SK-N-SH (cell line): ENCODE measurements around the gene PARVG. TPM values are rescaled to one million over a fixed set of nuclear protein-coding genes. Genes with fewer than 3 reads are reported as not detected.

Experiments
- CTCF ChIA-PET: fragments of 300-600, 350-600 bp; formaldehyde crosslinking; extraction: SDS; loops from one replicate; lab custom pipeline; 2021; lab: Yijun Ruan, JAX
- POLR2A ChIA-PET: fragments of 350-600 bp; sonication (Branson Sonifier 250); formaldehyde crosslinking; extraction: SDS; loops from one replicate; lab custom pipeline; 2020; ENCODE audit warnings: antibody characterized with exemption, inconsistent platforms; lab: Yijun Ruan, JAX
- DNase-seq: peaks from one replicate; pipeline ENCODE4 v3.0.0; 2012
- H2AFZ ChIP-seq: fragments of 200-600 bp; sonication (generic); 2 replicates; pipeline ENCODE4 v1.8.1; 2016; ENCODE audit warnings: antibody characterized with exemption, mild to moderate bottlenecking, low read depth
- H3F3A ChIP-seq: fragments of 200-600 bp; sonication (generic); replicated peaks from 2 replicates; pipeline ENCODE3; 2016; ENCODE audit warnings: antibody characterized with exemption, mild to moderate bottlenecking; ENCODE audit not compliant: insufficient read depth
- H3K27ac ChIP-seq, 2 experiments: fragments of 200-500 bp in 1 of 2; fragments of 200-600 bp in 1 of 2; sonication (Bioruptor generic) in 1 of 2; sonication (generic), shearing (Covaris generic) in 1 of 2; 2 replicates each; pipeline versions ENCODE4 v1.5.1 to v1.6.1; 2014 to 2016; ENCODE audit warnings: low read depth in 2 of 2, inconsistent platforms in 1 of 2, low read length in 1 of 2, mild to moderate bottlenecking in 1 of 2, mixed read lengths in 1 of 2
- H3K27me3 ChIP-seq: fragments of 200-600 bp; sonication (generic), shearing (Covaris generic); 2 replicates; pipeline ENCODE4 v1.6.1; 2016; ENCODE audit warnings: mixed run types; ENCODE audit not compliant: insufficient read depth
- H3K36me3 ChIP-seq, 2 experiments: fragments of 200-500 bp in 1 of 2; fragments of 200-600 bp in 1 of 2; sonication (Bioruptor generic) in 1 of 2; sonication (generic) in 1 of 2; replicated peaks in 1 of 2; 2 replicates each; pipeline versions ENCODE3 to v1.5.1; 2014 to 2016; ENCODE audit warnings: low read length in 1 of 2, mild to moderate bottlenecking in 1 of 2; ENCODE audit not compliant: insufficient read depth in 2 of 2, control insufficient read depth in 1 of 2
- H3K4me1 ChIP-seq, 2 experiments: fragments of 200-500 bp in 1 of 2; fragments of 200-600 bp in 1 of 2; sonication (Bioruptor generic) in 1 of 2; sonication (generic), shearing (Covaris generic) in 1 of 2; 2 replicates each; pipeline versions ENCODE4 v1.5.1 to v1.6.1; 2014 to 2016; ENCODE audit warnings: low read depth in 1 of 2, low read length in 1 of 2, mixed run types in 1 of 2; ENCODE audit not compliant: insufficient read depth in 2 of 2, control insufficient read depth in 1 of 2
- H3K4me2 ChIP-seq: fragments of 200-600 bp; sonication (generic), shearing (Covaris generic); 2 replicates; pipeline ENCODE4 v1.6.1; 2017; ENCODE audit warnings: mixed run types
- H3K4me3 ChIP-seq, 2 experiments: fragments of 200-500 bp in 1 of 2; fragments of 200-600 bp in 1 of 2; sonication (Bioruptor generic) in 1 of 2; sonication (generic), shearing (Covaris generic) in 1 of 2; 2 replicates each; pipeline versions ENCODE4 v1.5.1 to v1.8.1; 2014 to 2016; ENCODE audit warnings: low read depth in 2 of 2, inconsistent platforms in 1 of 2, low read length in 1 of 2, mild to moderate bottlenecking in 1 of 2, mixed read lengths in 1 of 2, moderate library complexity in 1 of 2
- H3K79me2 ChIP-seq: fragments of 200-600 bp; sonication (generic); 2 replicates; pipeline ENCODE4 v1.8.1; 2017; ENCODE audit warnings: mild to moderate bottlenecking; ENCODE audit not compliant: insufficient read depth
- H3K9ac ChIP-seq: fragments of 200-600 bp; sonication (generic); 2 replicates; pipeline ENCODE4 v1.6.1; 2017; ENCODE audit warnings: mixed run types
- H3K9me2 ChIP-seq: fragments of 200-600 bp; sonication (generic); 2 replicates; pipeline ENCODE4 v1.6.1; 2017; ENCODE audit warnings: mixed run types
- H3K9me3 ChIP-seq: fragments of 200-600 bp; sonication (generic); 2 replicates; pipeline ENCODE4 v1.6.1; 2017; ENCODE audit warnings: mixed run types, mild to moderate bottlenecking, moderate library complexity
- H4K20me1 ChIP-seq: fragments of 200-600 bp; sonication (generic); 2 replicates; pipeline ENCODE4 v1.6.1; 2017; ENCODE audit warnings: mild to moderate bottlenecking, mixed run types; ENCODE audit not compliant: insufficient read depth
- CHD2 ChIP-seq: fragments of 150-350 bp; IDR thresholded peaks from 2 replicates; pipeline ENCODE4 v1.6.1; 2018; ENCODE audit warnings: low read length; ENCODE audit not compliant: partially characterized antibody
- CTCF ChIP-seq: fragments of 200-600 bp; sonication (generic); IDR thresholded peaks from 2 replicates; pipeline ENCODE4 v1.6.1; 2017; ENCODE audit warnings: antibody characterized with exemption, mild to moderate bottlenecking, moderate library complexity
- ELF1 ChIP-seq: IDR thresholded peaks from 2 replicates; pipeline ENCODE4 v1.4.0; 2012
- EZH2phosphoT487 ChIP-seq: fragments of 200-600 bp; sonication (generic); IDR thresholded peaks from 2 replicates; pipeline ENCODE4 v1.6.1; 2017; ENCODE audit warnings: low read depth, mixed run types, mild to moderate bottlenecking, antibody characterized with exemption, moderate library complexity, borderline replicate concordance
- FOSL2 ChIP-seq: IDR thresholded peaks from 2 replicates; pipeline ENCODE4 v1.4.0; 2012; ENCODE audit warnings: low read depth, mild to moderate bottlenecking, moderate library complexity, borderline replicate concordance
- FOXM1 ChIP-seq: IDR thresholded peaks from 2 replicates; pipeline ENCODE4 v1.4.0; 2012; ENCODE audit warnings: low read depth, mild to moderate bottlenecking
- IRF3 ChIP-seq: fragments of 150-350 bp; IDR thresholded peaks from 2 replicates; pipeline ENCODE4 v1.6.1; 2016; ENCODE audit warnings: mild to moderate bottlenecking, low read depth, low read length
- JUND ChIP-seq: IDR thresholded peaks from 2 replicates; pipeline ENCODE4 v1.4.0; 2012
- NRF1 ChIP-seq: IDR thresholded peaks from 2 replicates; pipeline ENCODE4 v1.6.1; 2012; ENCODE audit warnings: low read depth, mild to moderate bottlenecking, low read length
- PBX3 ChIP-seq: IDR thresholded peaks from 2 replicates; pipeline ENCODE4; 2012
- RAD21 ChIP-seq: IDR thresholded peaks from 2 replicates; pipeline ENCODE4 v1.6.1; 2012; ENCODE audit warnings: mild to moderate bottlenecking, low read length
- SIN3A ChIP-seq: IDR thresholded peaks from 2 replicates; pipeline ENCODE4 v1.6.1; 2012; ENCODE audit warnings: low read depth, mild to moderate bottlenecking, low read length, moderate library complexity, borderline replicate concordance
- SMC3 ChIP-seq: IDR thresholded peaks from 2 replicates; pipeline ENCODE4 v1.6.1; 2012; ENCODE audit warnings: low read depth, low read length, improper control_type of control experiment
- TAF1 ChIP-seq: IDR thresholded peaks from 2 replicates; pipeline ENCODE4 v1.6.1; 2012; ENCODE audit warnings: low read depth, mild to moderate bottlenecking, low read length, moderate library complexity, borderline replicate concordance
- TCF12 ChIP-seq: IDR thresholded peaks from 2 replicates; pipeline ENCODE4 v1.4.0; 2012
- YY1 ChIP-seq: IDR thresholded peaks from 2 replicates; pipeline ENCODE4 v1.4.0; 2012; ENCODE audit warnings: low read depth, mild to moderate bottlenecking
- WGBS: methylation state at CpG from one replicate; pipeline ENCODE4 v1.1.6; 2017; ENCODE audit warnings: low lambda C conversion rate; 5-methylcytosine and 5-hydroxymethylcytosine counted together
- polyA plus RNA-seq, 3 experiments: library from polyadenylated mRNA; depleted of rRNA; stranded (reverse); fragments of >200 nt; gene quantifications; 2 replicates each; pipeline ENCODE4 v1.2.3, GENCODE V29; 2012

Gene PARVG
- polyA plus RNA-seq, 1 of the 3 experiments (the other 2 are of a cell fraction) = 0.05 TPM

- Histone ChIP-seq H3K9me3 (no peaks in the 10 kb centered on the region), H3K4me2 (no peak overlapping the region), H3K4me1 (peaks cover 0 to 32% of the 10 kb centered on the region in 2 experiments; a peak in 1 of 4 replicates), H3K9me2 (no peaks in the 10 kb centered on the region), H3K27ac (no peak overlapping the region), H3F3A (no peaks in the 10 kb centered on the region), H3K4me3 (no peak overlapping the region), H3K36me3 (no peaks in the 10 kb centered on the region), H3K27me3 (no peaks in the 10 kb centered on the region), H4K20me1 (no peaks in the 10 kb centered on the region), H3K79me2 (no peaks in the 10 kb centered on the region), H3K9ac (no peak overlapping the region), H2AFZ (no peak overlapping the region)
- TF ChIP-seq NRF1 = no peak
- no peak for TF ChIP-seq IRF3
- TF ChIP-seq ELF1 = no peak
- TF ChIP-seq SMC3 = no peak
- no peak for TF ChIP-seq CHD2
- no peak for TF ChIP-seq EZH2phosphoT487
- no peak for TF ChIP-seq SIN3A
- TF ChIP-seq YY1 = no peak
- no peak for TF ChIP-seq PBX3
- TF ChIP-seq CTCF = no peak
- TF ChIP-seq TCF12 = no peak
- TF ChIP-seq RAD21 = no peak
- ChIA-PET POLR2A (no interaction called here), CTCF (interaction anchor here (1.1 to 1.5 kb wide), 2 partner anchors 119 to 120 kb away, joined by 3 to 5 read pairs; no protein-coding TSS in a partner anchor)
- WGBS = 55% methylated on average over 13 of the region's 17 CpGs
- DNase-seq = no peak
Observed at GRCh38 chr22:44200855-44201550, 20.3 kb downstream of the PARVG start.

- no peak overlapping the region for H2AFZ ChIP-seq
Observed at GRCh38 chr22:44201665-44202064, 20.9 kb downstream of the PARVG start.

More at GRCh38 chr22:44201665-44202064, 20.9 kb downstream of the PARVG start:
- 39% methylated on average over 8 of the region's 12 CpGs for WGBS
- TF ChIP-seq YY1 = no peak
- TF ChIP-seq EZH2phosphoT487 = no peak
- no peak for TF ChIP-seq FOSL2
- TF ChIP-seq TAF1 = no peak
- TF ChIP-seq FOXM1 = no peak
- TF ChIP-seq NRF1 = no peak
- TF ChIP-seq JUND = no peak
- no peak for TF ChIP-seq SIN3A
- H3K27ac ChIP-seq = no peak overlapping the region
- no peak overlapping the region for H3K4me3 ChIP-seq
- ChIA-PET CTCF (interaction anchor here (1.1 to 1.5 kb wide), 2 partner anchors 120 to 121 kb away, joined by 3 to 5 read pairs; no protein-coding TSS in a partner anchor), POLR2A (no interaction called here)
- no peaks in the 10 kb centered on the region for H3K79me2 ChIP-seq
- no peaks in the 10 kb centered on the region for H3K27me3 ChIP-seq
- H3K9ac ChIP-seq = no peak overlapping the region
- peaks cover 0 to 26% of the 10 kb centered on the region in 2 experiments; a peak in 1 of 4 replicates for H3K4me1 ChIP-seq
- H3K4me2 ChIP-seq = no peak overlapping the region
- no peaks in the 10 kb centered on the region for H3K36me3 ChIP-seq
- H3F3A ChIP-seq = no peaks in the 10 kb centered on the region
- no peaks in the 10 kb centered on the region for H4K20me1 ChIP-seq
- H3K9me2 ChIP-seq = no peaks in the 10 kb centered on the region
- H3K9me3 ChIP-seq = no peaks in the 10 kb centered on the region
- DNase-seq = no peak
